ENCODE data around the gene IL27RA. TPM values are rescaled to one million over a fixed set of nuclear protein-coding genes. Genes with fewer than 3 reads are reported as not detected.

The IL27RA gene
- polyA plus RNA-seq, 2 of the 4 experiments (the other 2 are of a cell fraction), result 3.0 to 4.5 TPM

DNA sequence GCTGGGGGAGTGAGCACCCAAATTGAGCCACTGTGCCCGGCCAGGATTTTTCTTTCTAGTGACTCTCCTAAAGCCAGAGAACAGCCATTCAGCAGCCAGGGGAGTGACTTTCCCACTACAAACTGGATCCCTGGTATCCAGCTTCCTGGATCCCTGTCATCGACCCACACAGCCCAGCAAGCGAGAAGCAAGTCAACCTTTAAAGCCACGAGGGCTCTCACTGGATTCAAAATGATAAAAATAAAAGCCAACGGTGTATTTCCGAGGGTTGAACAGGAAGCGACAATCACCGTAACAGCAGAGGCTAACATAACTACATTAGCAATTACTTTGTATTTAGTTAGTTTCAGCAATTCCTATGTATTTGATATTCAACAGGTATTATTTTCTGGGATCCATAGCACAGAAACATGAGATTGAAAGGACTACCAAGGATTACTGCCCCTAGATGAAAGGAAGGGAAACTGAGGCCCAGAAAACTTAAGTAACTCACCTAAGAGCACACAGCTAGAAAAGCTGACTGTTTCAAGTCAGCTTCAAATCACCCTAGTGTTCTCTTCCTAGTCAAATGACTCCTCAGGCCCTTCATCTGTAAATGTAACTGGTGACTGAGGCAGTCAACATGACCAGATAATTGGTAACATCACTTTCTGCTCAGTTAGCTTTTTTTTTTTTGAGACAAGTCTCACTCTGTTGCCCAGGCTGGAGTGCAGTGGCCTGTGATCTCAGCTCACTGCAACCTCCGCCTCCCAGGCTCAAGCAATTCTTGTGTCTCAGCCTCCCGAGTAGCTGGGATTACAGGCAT is 28.1 kb upstream of the IL27RA start:
- Histone ChIP-seq H3K27ac (0 out of 6 replicates have a peak overlapping the region, but pooled peaks of 1 of the 2 experiments have one; percentile 11), H3K9me3 (peaks cover 6% of the 10 kb centered on the region; the same call in 1 of the 3 replicates), H3K4me3 (no peak overlapping the region), H3K4me1 (peaks cover 14% of the 10 kb centered on the region; the same call in 1 of the 3 replicates), H3K4me2 (no peak overlapping the region)
- POLR2A ChIA-PET, result interaction anchor here (0.6 kb wide), 1 partner anchor 32 kb away, joined by 4 read pairs; no protein-coding TSS in a partner anchor
- CTCF ChIA-PET, result interaction anchor here (0.6 to 1.8 kb wide), 5 partner anchors 28 to 1968 kb away, joined by 3 to 5 read pairs (median 3); partner anchors contain the start of gene IL27RA
- WGBS (ENCODE audit: missing lambda C conversion rate), result 87% methylated on average over 10 of the region's 10 CpGs
- no peak for ATAC-seq
- no peak for FAIRE-seq
- DNase-seq (ENCODE audit: low read depth in 1 of 2, low spot score in 1 of 2), result no peak
- no peak for TF ChIP-seq ZC3H11A (IDR thresholded peaks at IDR 0.05)
- no peak for TF ChIP-seq RCOR1 (IDR thresholded peaks at IDR 0.05; ENCODE audit: low read depth, low read length)
- no peak for TF ChIP-seq SREBF2 (IDR thresholded peaks at IDR 0.05)
- no peak for TF ChIP-seq SMC3 (IDR thresholded peaks at IDR 0.05)
- no peak for TF ChIP-seq HDAC2 (IDR thresholded peaks at IDR 0.05)
- TF ChIP-seq CTCF (IDR thresholded peaks at IDR 0.05), result no peak
- no peak for TF ChIP-seq NPAS2 (CRISPR knock-in tag; IDR thresholded peaks at IDR 0.05; ENCODE audit: borderline replicate concordance)
- TF ChIP-seq EHF (CRISPR knock-in tag; IDR thresholded peaks at IDR 0.05), result no peak
- no peak for TF ChIP-seq TP53 (CRISPR knock-in tag; IDR thresholded peaks at IDR 0.05)
- no peak for TF ChIP-seq HEYL (CRISPR knock-in tag; IDR thresholded peaks at IDR 0.05)
- no peak for TF ChIP-seq REST (IDR thresholded peaks at IDR 0.05)
- TF ChIP-seq FOXS1 (CRISPR knock-in tag; IDR thresholded peaks at IDR 0.05), result no peak
- TF ChIP-seq BCL3 (IDR thresholded peaks at IDR 0.05), result no peak
- TF ChIP-seq ELK1 (IDR thresholded peaks at IDR 0.05; ENCODE audit: low read depth, low read length), result no peak
- TF ChIP-seq FOSL2 (IDR thresholded peaks at IDR 0.05), result no peak
- no peak for TF ChIP-seq FOSL2 (CRISPR knock-in tag; IDR thresholded peaks at IDR 0.05)
- TF ChIP-seq HES2 (IDR thresholded peaks at IDR 0.05), result no peak
- TF ChIP-seq KDM1A (IDR thresholded peaks at IDR 0.05; ENCODE audit: low read depth), result no peak
- TF ChIP-seq HOXB13 (CRISPR knock-in tag; IDR thresholded peaks at IDR 0.05; ENCODE audit: low read depth), result no peak
- TF ChIP-seq, protein P1, sequence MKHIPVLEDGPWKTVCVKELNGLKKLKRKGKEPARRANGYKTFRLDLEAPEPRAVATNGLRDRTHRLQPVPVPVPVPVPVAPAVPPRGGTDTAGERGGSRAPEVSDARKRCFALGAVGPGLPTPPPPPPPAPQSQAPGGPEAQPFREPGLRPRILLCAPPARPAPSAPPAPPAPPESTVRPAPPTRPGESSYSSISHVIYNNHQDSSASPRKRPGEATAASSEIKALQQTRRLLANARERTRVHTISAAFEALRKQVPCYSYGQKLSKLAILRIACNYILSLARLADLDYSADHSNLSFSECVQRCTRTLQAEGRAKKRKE (CRISPR knock-in tag; IDR thresholded peaks at IDR 0.05; ENCODE audit: low read depth), result no peak
- TF ChIP-seq MAZ (IDR thresholded peaks at IDR 0.05; ENCODE audit: borderline replicate concordance, low read depth, low read length), result no peak

Data from A549 (cell line).